Osteocyte (in vitro differentiated cells): ENCODE measurements around the gene CYP4F11. TPM values are rescaled to one million over a fixed set of nuclear protein-coding genes. Genes with fewer than 3 reads are reported as not detected.

Experiments used
- DNase-seq: peaks from one replicate; pipeline ENCODE4 v3.0.0; 2021; ENCODE audit warnings: mixed read lengths; ENCODE audit not compliant: unreplicated experiment; ENCODE audit errors: extremely low spot score
- H3K27ac Mint-ChIP-seq: one replicate; pipeline ENCODE4 v1.8.0; 2021; ENCODE audit warnings: mild to moderate bottlenecking, mixed read lengths; ENCODE audit not compliant: unreplicated experiment
- H3K27me3 Mint-ChIP-seq: one replicate; pipeline ENCODE4 v1.8.0; 2021; ENCODE audit warnings: mixed read lengths; ENCODE audit not compliant: unreplicated experiment
- H3K36me3 Mint-ChIP-seq: one replicate; pipeline ENCODE4 v1.8.0; 2021; ENCODE audit warnings: mixed read lengths; ENCODE audit not compliant: unreplicated experiment
- H3K4me1 Mint-ChIP-seq: one replicate; pipeline ENCODE4 v1.8.0; 2021; ENCODE audit warnings: mixed read lengths; ENCODE audit not compliant: unreplicated experiment
- H3K4me3 Mint-ChIP-seq: one replicate; pipeline ENCODE4 v1.8.0; 2021; ENCODE audit warnings: mild to moderate bottlenecking, moderate library complexity, mixed read lengths; ENCODE audit not compliant: unreplicated experiment
- H3K9me3 Mint-ChIP-seq: one replicate; pipeline ENCODE4 v1.8.0; 2021; ENCODE audit warnings: mixed read lengths; ENCODE audit not compliant: unreplicated experiment
- CTCF ChIP-seq: fragments of 200-600 bp; sonication (generic); IDR thresholded peaks from 2 replicates; pipeline ENCODE4 v1.5.0; 2021; ENCODE audit warnings: antibody characterized with exemption, mild to moderate bottlenecking, moderate library complexity
- total RNA-seq: library from RNA; stranded (reverse); gene quantifications from 2 replicates; pipeline ENCODE4 v1.2.1, GENCODE V29; 2021

The CYP4F11 gene
- total RNA-seq, 1 donor from 2014 or later, result not detected

- Mint-ChIP-seq H3K27me3 (no peaks in the 10 kb centered on the region), H3K36me3 (no peaks in the 10 kb centered on the region), H3K9me3 (peaks cover 12% of the 10 kb centered on the region), H3K4me1 (no peaks in the 10 kb centered on the region), H3K4me3 (no peak overlapping the region), H3K27ac (no peak overlapping the region)
- TF ChIP-seq CTCF, result no peak
- no peak for DNase-seq
These were observed 10.6 kb downstream of the CYP4F11 start for GRCh38 chr19:15923702-15924101.

- Mint-ChIP-seq H3K9me3 (peaks cover 9% of the 10 kb centered on the region), H3K4me1 (no peaks in the 10 kb centered on the region), H3K27me3 (no peaks in the 10 kb centered on the region), H3K27ac (no peak overlapping the region), H3K36me3 (no peaks in the 10 kb centered on the region), H3K4me3 (no peak overlapping the region)
- no peak for TF ChIP-seq CTCF
- DNase-seq, result no peak
These were observed 12.3 kb downstream of the CYP4F11 start for GRCh38 chr19:15922021-15922420.

GRCh38 chr19:15919243-15919642 lies 15.1 kb downstream of the CYP4F11 start:
- TF ChIP-seq CTCF, result no peak
- peaks cover 20% of the 10 kb centered on the region for H3K9me3 Mint-ChIP-seq
- H3K36me3 Mint-ChIP-seq, result no peaks in the 10 kb centered on the region
- H3K4me1 Mint-ChIP-seq, result no peaks in the 10 kb centered on the region
- H3K4me3 Mint-ChIP-seq, result no peak overlapping the region
- H3K27me3 Mint-ChIP-seq, result no peaks in the 10 kb centered on the region
- no peak for DNase-seq
- H3K27ac Mint-ChIP-seq, result no peak overlapping the region

GRCh38 chr19:15915109-15915508 lies 19.2 kb downstream of the CYP4F11 start:
- Mint-ChIP-seq H3K27ac (no peak overlapping the region), H3K4me3 (no peak overlapping the region), H3K36me3 (no peaks in the 10 kb centered on the region), H3K27me3 (no peaks in the 10 kb centered on the region), H3K4me1 (no peaks in the 10 kb centered on the region), H3K9me3 (peaks cover 18% of the 10 kb centered on the region)
- DNase-seq, result no peak
- no peak for TF ChIP-seq CTCF

GRCh38 chr19:15913830-15914229 lies 20.5 kb downstream of the CYP4F11 start:
- TF ChIP-seq CTCF, result no peak
- Mint-ChIP-seq H3K9me3 (peaks cover 18% of the 10 kb centered on the region), H3K36me3 (no peaks in the 10 kb centered on the region), H3K27ac (no peak overlapping the region), H3K4me1 (no peaks in the 10 kb centered on the region), H3K4me3 (no peak overlapping the region), H3K27me3 (no peaks in the 10 kb centered on the region)
- DNase-seq, result peak; percentile 67
